GM18867 (cell line): Measurements from ENCODE around the gene RBMXL3.

Experiments used
- ATAC-seq: cut with Tn5 transposase; IDR thresholded peaks from one replicate; pipeline ENCODE4 v1.9.1; 2021; ENCODE audit warnings: mild to moderate bottlenecking, moderate library complexity; ENCODE audit not compliant: unreplicated experiment

RBMXL3 gene

DNA sequence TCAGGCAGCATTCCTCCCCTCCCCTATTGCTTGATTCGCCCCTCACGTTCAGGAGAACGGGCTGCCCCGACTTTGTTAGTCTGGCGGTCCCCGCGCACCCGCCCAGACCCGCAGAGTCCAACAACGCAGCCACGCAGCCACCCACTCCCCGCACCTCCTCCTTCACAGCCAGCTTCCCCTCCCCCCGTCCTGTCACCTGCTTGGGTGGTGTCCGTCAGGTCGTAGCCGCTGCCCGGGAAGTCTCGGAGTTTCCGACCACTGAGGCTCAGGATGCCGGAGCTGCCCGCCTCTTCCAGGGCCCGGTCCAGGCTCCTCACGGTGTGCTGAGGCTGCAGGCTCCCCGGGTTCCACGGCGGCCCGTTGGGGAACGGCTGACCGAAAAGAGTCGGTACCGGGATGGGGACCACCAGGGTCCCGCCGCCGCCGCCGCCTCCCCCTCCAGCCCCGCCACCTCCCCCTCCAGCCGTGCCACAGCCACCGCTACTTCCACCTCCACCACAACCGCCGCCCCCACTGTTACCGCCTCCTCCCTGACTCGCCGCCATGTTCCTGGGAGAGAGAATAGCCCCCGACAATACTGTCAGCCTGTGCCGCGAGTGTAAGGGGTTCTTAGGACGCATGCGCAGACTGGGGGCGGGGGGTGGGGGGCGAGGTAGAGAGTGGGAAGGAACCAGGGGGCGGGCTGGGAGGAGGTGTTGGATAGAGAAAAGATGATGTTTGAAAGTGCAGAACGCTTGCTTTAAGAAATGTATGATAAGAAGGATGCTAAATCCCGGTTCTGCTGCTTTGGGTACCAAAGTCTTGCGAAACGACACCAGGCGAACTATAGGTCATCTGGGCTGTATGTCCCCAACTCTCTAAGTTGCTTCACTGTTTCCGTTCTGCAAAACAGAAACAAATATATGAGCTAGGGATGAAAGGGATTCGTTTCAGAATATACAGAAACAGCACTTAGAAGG, 44.6 kb downstream of the RBMXL3 start, which contains the start of gene LRCH2:
Gene LRCH2 (minus strand): TSS at position 600 of the 959 bp plus-strand sequence. CDS start 55 bp downstream, at position 545.
- ATAC-seq = no peak

DNA sequence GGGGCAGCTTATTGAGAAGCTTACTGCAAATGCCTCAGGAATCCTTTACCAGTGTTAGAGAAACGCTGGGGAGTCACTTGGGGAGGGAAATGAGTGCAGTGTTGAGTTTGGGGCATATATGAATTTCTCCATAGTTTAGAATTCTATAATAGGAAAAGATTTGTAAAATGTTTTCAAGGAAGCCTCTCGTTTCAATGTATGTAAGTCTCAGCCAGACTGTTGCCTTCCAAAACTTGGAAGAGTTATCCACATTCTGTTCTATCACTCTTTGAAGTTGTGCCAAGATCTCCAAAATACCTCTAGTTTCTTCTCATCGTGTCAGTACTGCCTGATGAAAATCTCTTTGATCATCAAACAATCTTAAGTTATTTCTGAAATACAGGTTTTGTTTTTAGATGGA, 45.3 kb downstream of the RBMXL3 start:
- ATAC-seq = no peak

DNA sequence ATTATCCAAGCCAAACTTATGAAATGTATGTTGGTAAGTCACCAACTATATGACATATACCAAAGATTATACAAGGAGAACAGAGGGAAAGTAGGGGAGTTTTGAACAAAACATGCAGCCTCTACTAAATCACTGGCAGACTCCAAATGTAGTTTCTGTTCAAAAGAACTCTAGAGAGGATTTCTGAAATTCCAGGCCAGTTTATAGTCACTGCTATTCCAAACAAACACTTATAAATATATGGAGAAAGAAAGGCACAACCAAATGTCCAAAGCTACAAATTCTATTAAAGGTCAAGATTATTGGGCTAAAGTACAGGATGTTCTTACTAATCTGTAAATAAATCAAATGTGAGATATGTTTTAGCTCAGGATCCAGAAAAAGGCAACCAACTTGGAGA, 47.4 kb downstream of the RBMXL3 start:
- no peak for ATAC-seq

DNA sequence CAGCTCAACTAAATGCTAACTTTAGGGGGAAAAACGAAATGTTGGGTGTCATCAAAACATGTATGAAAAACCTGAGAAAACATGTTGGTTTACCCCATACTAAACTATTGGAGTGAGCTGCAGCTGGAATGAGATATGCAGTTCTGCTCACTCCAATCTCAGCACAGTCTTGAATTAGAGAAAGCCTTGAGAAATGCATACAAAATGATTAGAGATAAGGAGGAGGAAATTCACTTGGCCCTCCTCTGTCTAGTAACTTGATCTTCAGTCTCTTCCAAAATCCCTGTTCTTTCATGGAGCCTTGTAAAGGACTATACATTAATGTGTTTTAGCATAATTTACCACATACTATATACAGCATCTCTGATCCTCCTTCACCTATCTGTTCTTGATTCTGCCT, 47.8 kb downstream of the RBMXL3 start:
- ATAC-seq = no peak
